Measurements from ENCODE around the gene NCAM1. TPM values are rescaled to one million over a fixed set of nuclear protein-coding genes. Genes with fewer than 3 reads are reported as not detected.

The NCAM1 gene
- total RNA-seq, 3 donors from 2014 or later, result 6.3 to 97.0 (median 9.3) TPM

GRCh38 chr11:113269636-113270035, 308.4 kb downstream of the NCAM1 start:
- ATAC-seq, result no peak
- intact Hi-C loops (cut with DNase I, micrococcal nuclease), result no loop called here
- no peaks in the 10 kb centered on the region for H3K36me3 ChIP-seq (ENCODE audit: low read depth)

GRCh38 chr11:113270080-113270479, 308.9 kb downstream of the NCAM1 start:
- H3K4me3 ChIP-seq, result no peak overlapping the region
- ATAC-seq (no peak), DNase-seq (no peak)
- intact Hi-C loops (cut with DNase I, micrococcal nuclease), result no loop called here
- TF ChIP-seq CTCF (IDR thresholded peaks at IDR 0.05), result no peak
- H3K9me3 ChIP-seq, result no peaks in the 10 kb centered on the region
- H3K4me1 ChIP-seq (ENCODE audit: low read depth), result no peaks in the 10 kb centered on the region
- no peaks in the 10 kb centered on the region for H3K36me3 ChIP-seq (ENCODE audit: low read depth)

More at GRCh38 chr11:113269636-113270035, 308.4 kb downstream of the NCAM1 start:
- H3K4me1 ChIP-seq (ENCODE audit: low read depth), result no peaks in the 10 kb centered on the region
- DNase-seq, result no peak
- H3K9me3 ChIP-seq, result no peaks in the 10 kb centered on the region
- no peak for TF ChIP-seq CTCF (IDR thresholded peaks at IDR 0.05)
- no peak overlapping the region for H3K4me3 ChIP-seq

- Histone ChIP-seq H3K36me3 (ENCODE audit: low read depth) (no peaks in the 10 kb centered on the region), H3K4me1 (ENCODE audit: low read depth) (no peaks in the 10 kb centered on the region), H3K4me3 (no peak overlapping the region), H3K9me3 (no peaks in the 10 kb centered on the region)
- intact Hi-C loops (cut with DNase I, micrococcal nuclease), result no loop called here
- ATAC-seq (no peak), DNase-seq (no peak)
- no peak for TF ChIP-seq CTCF (IDR thresholded peaks at IDR 0.05)
Measured at GRCh38 chr11:113271551-113272245, 310.5 kb downstream of the NCAM1 start.

GRCh38 chr11:113272281-113272680, 311.1 kb downstream of the NCAM1 start:
- no peaks in the 10 kb centered on the region for H3K36me3 ChIP-seq (ENCODE audit: low read depth)
- intact Hi-C loops (cut with DNase I, micrococcal nuclease), result no loop called here
- no peak for DNase-seq
- H3K4me1 ChIP-seq (ENCODE audit: low read depth), result no peaks in the 10 kb centered on the region
- H3K9me3 ChIP-seq, result no peaks in the 10 kb centered on the region
- H3K4me3 ChIP-seq, result no peak overlapping the region
- no peak for TF ChIP-seq CTCF (IDR thresholded peaks at IDR 0.05)
- ATAC-seq, result no peak

DNA sequence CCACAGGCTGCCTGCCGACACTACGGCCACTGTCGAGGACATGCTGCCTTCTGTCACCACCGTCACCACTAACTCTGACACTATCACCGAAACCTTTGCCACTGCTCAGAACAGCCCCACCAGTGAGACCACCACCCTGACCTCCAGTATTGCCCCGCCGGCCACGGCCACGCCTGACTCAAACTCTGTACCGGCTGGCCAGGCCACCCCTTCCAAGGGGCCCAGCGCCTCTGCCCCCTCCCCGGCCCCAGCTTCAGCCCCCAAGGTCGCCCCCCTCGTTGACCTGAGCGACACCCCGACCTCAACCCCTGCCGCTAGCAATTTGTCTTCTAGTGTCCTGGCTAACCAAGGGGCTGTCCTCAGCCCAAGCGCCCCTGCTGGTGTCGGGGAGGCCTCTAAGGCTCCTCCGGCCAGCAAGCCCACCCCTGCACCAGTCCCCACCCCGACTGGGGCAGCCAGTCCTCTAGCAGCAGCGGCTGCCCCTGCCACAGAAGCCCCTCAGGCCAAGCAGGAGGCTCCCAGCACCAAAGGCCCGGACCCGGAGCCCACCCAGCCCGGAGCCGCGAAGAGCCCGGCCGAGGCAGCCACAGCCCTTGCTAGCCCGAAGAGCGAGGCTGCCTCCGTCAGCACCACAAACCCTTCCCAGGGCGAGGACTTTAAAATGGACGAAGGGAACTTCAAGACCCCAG, 311.9 kb downstream of the NCAM1 start:
- no peak for TF ChIP-seq CTCF (IDR thresholded peaks at IDR 0.05)
- ATAC-seq, result no peak

More for the DNA sequence above, 311.9 kb downstream of the NCAM1 start:
- no peaks in the 10 kb centered on the region for H3K4me1 ChIP-seq (ENCODE audit: low read depth)
- no peaks in the 10 kb centered on the region for H3K36me3 ChIP-seq (ENCODE audit: low read depth)
- DNase-seq, result no peak
- no peak overlapping the region for H3K4me3 ChIP-seq
- no peaks in the 10 kb centered on the region for H3K9me3 ChIP-seq
- intact Hi-C loops (cut with DNase I, micrococcal nuclease), result no loop called here

Measured in mucosa of descending colon (tissue), 3 donors.